ENCODE results near the gene KRTAP23-1.

- TF ChIP-seq CTCF (IDR thresholded peaks at IDR 0.05) = no peak
- no peak for TF ChIP-seq POLR2AphosphoS5 (IDR thresholded peaks at IDR 0.05)
- no peak for TF ChIP-seq POLR2A (IDR thresholded peaks at IDR 0.05)
Observed at GRCh38 chr21:30332681-30333080, 15.7 kb downstream of the KRTAP23-1 start.

Measured in prostate gland (tissue), 2 donors.